GM19328 (cell line): ENCODE results near the gene LRCH4.
"Not testable (repeated sequence)": the region's sequence is repeated elsewhere in the genome, so short reads cannot be mapped to it uniquely, and the experiment has no call there.

Experiments used
- ATAC-seq: cut with Tn5 transposase; IDR thresholded peaks from one replicate; pipeline ENCODE4 v1.9.1; 2021; ENCODE audit warnings: mild to moderate bottlenecking, moderate library complexity; ENCODE audit not compliant: unreplicated experiment

The LRCH4 gene

GRCh38 chr7:100568176-100568895 is 17.6 kb downstream of the LRCH4 start:
- ATAC-seq: no peak

DNA sequence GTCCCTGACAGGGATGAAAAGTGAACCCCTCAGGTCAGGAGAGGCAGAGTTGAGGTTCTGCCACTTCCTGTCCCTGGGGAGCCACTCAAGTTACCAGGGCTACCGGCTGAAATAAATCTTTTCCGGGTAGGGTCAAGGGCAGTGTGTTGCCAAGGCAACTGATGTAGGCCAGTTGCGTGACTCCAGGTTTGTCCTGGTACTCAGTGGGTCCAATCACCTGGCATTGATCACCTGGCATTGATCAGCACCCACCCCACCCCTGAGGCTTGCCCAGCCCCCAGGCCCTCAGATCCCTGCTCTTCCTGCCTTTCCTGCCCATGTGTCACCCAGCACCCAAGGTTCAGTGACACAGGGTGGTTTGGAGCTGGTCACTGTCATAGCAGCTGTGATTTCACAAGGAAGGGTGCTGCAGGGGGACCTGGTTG is 18.2 kb downstream of the LRCH4 start:
- no peak for ATAC-seq

DNA sequence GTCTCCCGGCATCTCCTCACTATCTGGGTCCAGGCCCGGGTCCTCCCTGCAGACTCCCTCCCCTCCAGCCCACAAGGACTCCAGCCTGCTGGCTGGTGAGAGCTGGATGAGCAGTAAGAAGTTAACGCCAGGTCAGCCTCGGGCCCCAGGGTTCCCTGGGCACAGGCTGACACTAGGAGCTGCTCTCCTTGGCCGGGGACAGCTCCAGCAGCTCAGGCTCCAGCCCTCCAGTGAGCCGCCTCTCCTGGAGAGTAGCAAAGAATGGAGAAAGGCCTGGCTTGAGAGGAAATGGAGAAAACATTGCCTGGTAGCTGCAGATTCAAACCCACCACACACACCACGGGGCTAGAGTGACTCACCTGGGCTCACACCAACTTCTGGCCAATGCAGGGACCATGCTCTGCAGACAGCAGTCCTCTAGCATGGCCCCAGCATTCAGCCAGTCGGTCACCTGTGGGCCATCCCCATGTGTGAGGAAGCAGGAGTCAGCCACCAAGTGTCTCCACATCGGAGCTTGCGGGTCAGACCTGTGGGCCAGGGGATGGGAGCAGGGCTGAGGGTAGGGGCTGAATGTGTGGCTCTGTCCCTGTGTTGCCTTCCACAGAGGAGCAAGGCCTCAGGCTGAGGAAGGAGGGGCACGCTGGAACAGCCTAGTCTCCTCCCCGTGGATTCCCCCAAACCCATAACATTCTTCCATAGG is 18.7 kb downstream of the LRCH4 start:
- ATAC-seq: no peak

- ATAC-seq: no peak
These were observed 19.9 kb downstream of the LRCH4 start for GRCh38 chr7:100566018-100566531.

DNA sequence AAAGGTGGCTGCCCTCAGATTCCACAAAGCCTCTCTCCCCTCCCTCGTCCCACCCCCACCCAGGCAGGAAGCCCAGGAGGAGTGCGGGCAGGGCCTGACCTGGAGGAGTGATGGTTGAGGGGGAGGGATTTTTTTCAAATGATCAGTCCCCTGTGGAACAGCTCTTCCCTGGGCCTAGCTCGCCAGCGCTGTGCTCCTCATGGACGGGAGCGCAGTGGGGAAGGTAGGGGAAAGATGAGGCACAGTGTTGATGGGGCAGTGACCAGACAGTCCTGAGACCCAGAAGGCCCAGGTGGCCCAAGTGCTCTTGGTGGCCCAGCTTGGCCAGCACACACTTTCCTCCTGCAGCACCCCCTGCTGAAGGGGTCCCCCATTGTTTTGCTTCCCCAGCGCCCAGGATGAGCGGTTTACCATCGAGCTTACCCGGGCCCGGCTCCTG is 20.8 kb downstream of the LRCH4 start:
- no peak for ATAC-seq

DNA sequence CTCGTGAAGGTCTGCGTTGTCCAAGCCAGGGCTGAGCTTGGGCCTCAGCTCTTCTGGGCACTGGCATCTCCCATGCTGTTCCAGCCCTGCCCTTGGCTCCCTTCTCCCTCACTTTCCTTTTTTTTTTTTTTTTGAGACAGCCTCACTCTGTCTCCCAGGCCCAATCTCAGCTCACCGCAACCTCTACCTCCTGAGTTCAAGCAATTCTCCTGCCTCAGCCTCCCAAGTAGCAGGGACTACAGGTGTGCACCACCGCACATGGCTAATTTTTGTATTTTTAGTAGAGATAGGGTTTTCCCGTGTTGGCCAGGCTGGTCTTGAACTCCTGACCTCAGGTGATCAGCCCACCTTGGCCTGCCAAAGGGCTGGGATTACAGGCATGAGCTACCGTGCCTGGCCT is 21.5 kb downstream of the LRCH4 start:
- ATAC-seq: not testable (repeated sequence)

GRCh38 chr7:100563809-100564400 is 22.0 kb downstream of the LRCH4 start:
- no peak for ATAC-seq

DNA sequence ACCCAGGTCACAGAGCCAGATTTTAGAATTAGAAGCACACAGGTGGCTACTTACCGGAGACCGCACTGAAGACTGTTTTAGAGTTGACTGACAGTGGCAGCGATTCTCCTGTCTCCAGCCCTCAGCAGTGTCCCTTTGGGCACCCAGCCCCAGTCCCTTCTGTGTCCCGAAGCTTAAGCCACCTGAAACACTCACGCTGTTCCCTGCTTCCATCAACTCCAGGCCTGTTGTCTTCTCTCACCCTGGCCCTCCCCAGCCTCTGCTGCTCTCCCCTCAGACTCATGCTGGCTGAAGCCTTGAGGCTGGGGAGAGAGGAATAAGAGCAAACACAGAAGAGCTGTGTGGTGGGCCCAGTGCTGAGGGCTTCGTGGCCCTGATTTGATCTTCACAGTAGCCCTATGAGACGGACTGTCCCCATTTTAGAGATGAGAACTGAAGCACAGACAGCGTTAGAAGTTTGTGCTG is 22.8 kb downstream of the LRCH4 start:
- no peak for ATAC-seq

GRCh38 chr7:100562195-100563099 is 23.5 kb downstream of the LRCH4 start:
- ATAC-seq: no peak

DNA sequence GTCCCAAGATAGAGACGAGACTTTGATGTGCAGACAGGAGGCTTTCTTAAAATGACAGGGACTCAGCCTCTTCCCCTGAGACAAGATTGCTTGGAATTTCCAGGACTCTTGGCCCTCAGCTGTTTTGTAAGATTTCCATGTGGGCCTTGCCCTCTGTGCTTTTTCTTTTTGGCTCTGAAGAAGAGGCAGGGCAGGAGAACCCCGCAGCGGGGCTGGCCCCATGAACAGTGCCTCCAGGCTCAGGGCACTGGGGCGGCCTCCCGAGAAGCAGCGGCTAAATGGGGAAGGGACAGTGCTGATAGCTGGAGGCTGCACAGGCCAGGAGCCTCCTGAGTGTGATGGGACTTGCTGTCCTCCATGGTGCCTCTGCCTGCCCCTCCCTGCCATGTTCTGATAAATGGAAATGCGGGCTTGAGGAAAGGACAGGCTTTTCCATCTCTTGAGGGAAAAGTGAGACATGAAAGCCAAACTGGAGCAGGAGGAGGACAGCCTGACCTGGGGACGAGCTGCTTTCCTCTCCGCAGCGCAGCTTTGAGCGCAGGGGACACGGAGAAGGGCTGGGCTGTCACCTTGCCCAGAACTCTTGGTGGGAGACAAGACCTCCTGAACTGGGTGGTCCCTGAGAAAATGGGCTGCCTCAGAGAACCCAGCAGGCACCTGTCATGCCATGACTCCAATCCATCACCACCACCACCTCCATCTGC is 24.3 kb downstream of the LRCH4 start:
- no peak for ATAC-seq

DNA sequence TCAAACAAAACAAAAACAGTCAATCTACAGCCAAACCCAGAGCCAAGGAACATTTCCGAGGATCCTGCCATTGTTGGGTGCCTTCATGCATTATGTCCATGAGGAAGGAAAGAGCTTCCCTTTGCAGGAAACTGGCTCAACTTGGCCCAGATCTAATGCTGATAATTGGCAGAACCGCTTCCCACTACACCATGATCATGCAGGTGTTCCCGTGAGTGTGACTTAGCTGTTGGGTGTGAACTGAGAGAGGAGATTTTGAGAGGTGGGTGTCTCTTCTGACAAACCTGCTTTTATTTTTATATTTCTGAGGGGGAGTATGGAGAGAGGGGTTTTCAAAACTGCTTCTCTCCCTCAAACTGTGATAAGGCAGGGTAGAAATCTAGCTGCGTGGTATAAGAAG is 26.8 kb downstream of the LRCH4 start:
- no peak for ATAC-seq

DNA sequence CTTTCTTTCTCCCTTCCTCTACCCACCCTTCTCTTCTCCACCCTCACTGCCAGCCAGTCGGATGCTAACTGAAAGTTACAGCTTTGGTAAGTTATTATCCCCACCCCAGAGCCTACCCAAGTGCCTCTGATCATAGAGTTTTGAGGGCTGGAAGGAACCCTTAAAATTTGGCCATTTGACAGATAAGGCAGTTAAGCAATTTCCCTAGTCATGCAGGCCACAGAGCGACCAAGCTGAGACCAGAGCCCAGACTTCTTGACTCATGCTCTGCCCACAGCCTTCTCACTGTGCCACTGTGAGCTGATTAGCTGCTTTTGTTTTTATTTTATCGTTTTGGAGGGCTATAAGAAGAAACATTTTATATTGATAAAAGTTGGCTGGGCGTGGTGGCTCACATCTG is 29.4 kb downstream of the LRCH4 start:
- no peak for ATAC-seq

- no peak for ATAC-seq
These were observed 30.2 kb downstream of the LRCH4 start for GRCh38 chr7:100555701-100556100.

- ATAC-seq: no peak
These were observed 32.9 kb downstream of the LRCH4 start for GRCh38 chr7:100553032-100553431.

GRCh38 chr7:100552532-100552931 is 33.4 kb downstream of the LRCH4 start:
- no peak for ATAC-seq

DNA sequence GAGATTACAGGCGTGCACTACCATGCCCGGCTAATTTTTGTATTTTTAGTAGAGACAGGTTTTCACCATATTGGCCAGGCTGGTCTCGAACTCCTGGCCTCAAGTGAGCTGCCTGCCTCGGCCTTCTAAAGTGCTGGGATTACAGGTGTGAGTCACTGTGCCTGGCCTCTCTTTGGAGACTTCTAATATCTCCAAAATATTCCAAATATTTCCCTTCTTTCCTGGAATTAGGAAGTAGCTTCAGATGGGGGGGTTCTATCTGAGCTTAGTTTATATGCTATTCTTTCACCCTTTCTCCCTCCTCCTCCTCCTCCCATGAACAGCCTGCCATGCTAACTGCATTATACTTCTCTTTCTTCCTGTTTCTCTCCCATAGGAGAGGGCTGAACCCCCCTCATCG is 37.5 kb downstream of the LRCH4 start:
- not testable (repeated sequence) for ATAC-seq

DNA sequence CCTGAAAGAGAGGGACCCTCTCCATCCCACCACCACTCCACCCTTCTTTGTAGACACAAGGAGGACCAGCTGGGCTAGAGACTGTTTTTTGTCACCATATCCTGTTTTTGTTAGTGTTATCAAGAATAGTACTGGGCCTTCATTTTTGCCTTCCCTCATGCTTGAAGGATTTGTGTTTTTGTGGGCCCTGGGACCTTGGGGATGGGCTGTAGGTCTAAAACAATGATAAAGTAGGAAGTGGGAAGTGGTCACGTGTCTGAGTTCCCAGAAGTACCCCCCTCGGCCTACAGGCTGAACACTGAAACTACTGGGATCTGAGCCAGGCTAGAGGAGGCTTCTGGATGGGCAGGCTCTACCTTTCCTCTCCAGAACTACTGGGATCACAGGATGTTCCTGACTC is 38.1 kb downstream of the LRCH4 start:
- ATAC-seq: no peak

GRCh38 chr7:100546926-100547800 is 38.8 kb downstream of the LRCH4 start:
- ATAC-seq: no peak
